ENCODE results near the gene NUP93. TPM values are rescaled to one million over a fixed set of nuclear protein-coding genes. Genes with fewer than 3 reads are reported as not detected.

NUP93 gene
- total RNA-seq, 1 donor from 2014 or later: 49.4 TPM

GRCh38 chr16:56815721-56816120 lies 85.8 kb downstream of the NUP93 start:
- no peak for DNase-seq
- no peak overlapping the region for H3K27ac ChIP-seq
- peaks cover 5% of the 10 kb centered on the region for H3K4me1 ChIP-seq
- ATAC-seq: peak in 1 of 2 donors; percentile 50
- peaks cover 22% of the 10 kb centered on the region for H3K36me3 ChIP-seq
- no peaks in the 10 kb centered on the region for H3K9me3 ChIP-seq
- no peak overlapping the region for H3K4me3 ChIP-seq
- TF ChIP-seq CTCF (IDR thresholded peaks at IDR 0.05): no peak
- no peaks in the 10 kb centered on the region for H3K27me3 ChIP-seq (ENCODE audit: low read depth)
- intact Hi-C loops (cut with DNase I): no loop called here

- ATAC-seq: no peak
- no peak for TF ChIP-seq CTCF (IDR thresholded peaks at IDR 0.05)
- H3K27ac ChIP-seq: no peak overlapping the region
- no peak for DNase-seq
- no peaks in the 10 kb centered on the region for H3K9me3 ChIP-seq
- H3K4me3 ChIP-seq: no peak overlapping the region
- intact Hi-C loops (cut with DNase I): no loop called here
- H3K36me3 ChIP-seq: peaks cover 35% of the 10 kb centered on the region
- peaks cover 5% of the 10 kb centered on the region for H3K4me1 ChIP-seq
- H3K27me3 ChIP-seq (ENCODE audit: low read depth): no peaks in the 10 kb centered on the region
Measured at GRCh38 chr16:56817056-56817455, 87.1 kb downstream of the NUP93 start.

GRCh38 chr16:56817938-56818337 lies 88.0 kb downstream of the NUP93 start:
- TF ChIP-seq CTCF (IDR thresholded peaks at IDR 0.05): no peak
- Histone ChIP-seq H3K9me3 (no peaks in the 10 kb centered on the region), H3K4me1 (peaks cover 5% of the 10 kb centered on the region), H3K4me3 (no peak overlapping the region), H3K36me3 (peaks cover 43% of the 10 kb centered on the region), H3K27ac (no peak overlapping the region), H3K27me3 (ENCODE audit: low read depth) (no peaks in the 10 kb centered on the region)
- DNase-seq: no peak
- intact Hi-C loops (cut with DNase I): no loop called here
- no peak for ATAC-seq

GRCh38 chr16:56823081-56823733 lies 93.3 kb downstream of the NUP93 start:
- Histone ChIP-seq H3K27ac (no peak overlapping the region), H3K4me3 (no peak overlapping the region), H3K9me3 (no peaks in the 10 kb centered on the region), H3K4me1 (no peaks in the 10 kb centered on the region), H3K27me3 (ENCODE audit: low read depth) (no peaks in the 10 kb centered on the region), H3K36me3 (peaks cover 68% of the 10 kb centered on the region)
- TF ChIP-seq CTCF (IDR thresholded peaks at IDR 0.05): no peak
- DNase-seq (no peak), ATAC-seq (no peak)
- intact Hi-C loops (cut with DNase I): no loop called here

- ATAC-seq (peak; percentile 85 to 88), DNase-seq (peak; percentile 59)
- no peaks in the 10 kb centered on the region for H3K27me3 ChIP-seq (ENCODE audit: low read depth)
- H3K27ac ChIP-seq: no peak overlapping the region
- H3K9me3 ChIP-seq: no peaks in the 10 kb centered on the region
- H3K36me3 ChIP-seq: peaks cover 66% of the 10 kb centered on the region
- intact Hi-C loops (cut with DNase I): no loop called here
- H3K4me1 ChIP-seq: no peaks in the 10 kb centered on the region
- H3K4me3 ChIP-seq: no peak overlapping the region
- no peak for TF ChIP-seq CTCF (IDR thresholded peaks at IDR 0.05)
Measured at GRCh38 chr16:56824331-56824730, 94.4 kb downstream of the NUP93 start.

All from lower lobe of right lung (tissue), 2 donors.